ENCODE measurements around the gene ABCD3.

The ABCD3 gene

GRCh38 chr1:94456736-94457135 lies 38.5 kb downstream of the ABCD3 start:
- Histone ChIP-seq H2BK12ac (ENCODE audit: low read length) (no peak overlapping the region), H4K12ac (ENCODE audit: low read depth, low read length) (no peak overlapping the region), H3K14ac (ENCODE audit: low read length) (no peak overlapping the region), H2AK5ac (ENCODE audit: low read length) (no peak overlapping the region), H2BK5ac (ENCODE audit: low read depth, low read length, poor library complexity) (no peak overlapping the region), H3K4ac (ENCODE audit: low read depth, low read length) (no peak overlapping the region), H4K91ac (ENCODE audit: low read depth, low read length) (no peak overlapping the region), H3K27ac (ENCODE audit: low read depth, low read length) (no peak overlapping the region), H3K23ac (ENCODE audit: low read length) (no peak overlapping the region), H3K4me2 (ENCODE audit: low read length) (no peak overlapping the region), H2AFZ (ENCODE audit: insufficient read depth, low read length, poor library complexity) (no peak overlapping the region), H3K79me1 (ENCODE audit: low read length) (no peaks in the 10 kb centered on the region), H3K4me3 (ENCODE audit: low read depth, low read length) (no peak overlapping the region), H2BK120ac (ENCODE audit: insufficient read depth, low read length, poor library complexity) (no peak overlapping the region), H3K18ac (ENCODE audit: low read length) (no peak overlapping the region), H3K79me2 (ENCODE audit: control insufficient read depth, insufficient read depth, low read length, poor library complexity) (no peaks in the 10 kb centered on the region), H3K9me3 (ENCODE audit: insufficient read depth, low read depth, low read length) (no peaks in the 10 kb centered on the region), H4K8ac (ENCODE audit: low read depth, low read length) (no peak overlapping the region), H3K27me3 (ENCODE audit: insufficient read depth, low read length) (no peaks in the 10 kb centered on the region), H3K4me1 (ENCODE audit: control insufficient read depth in 1 of 2, insufficient read depth in 2 of 2, low read length in 2 of 2) (no peaks in the 10 kb centered on the region), H3K36me3 (ENCODE audit: control insufficient read depth in 1 of 2, insufficient read depth in 2 of 2, low read length in 2 of 2) (no peaks in the 10 kb centered on the region), H3K9ac (ENCODE audit: low read length) (no peak overlapping the region)
- no peak for DNase-seq
- WGBS (ENCODE audit: extremely low coverage, insufficient coverage, insufficient read length): no CpG with 5 or more reads among the region's 2 CpGs

DNA sequence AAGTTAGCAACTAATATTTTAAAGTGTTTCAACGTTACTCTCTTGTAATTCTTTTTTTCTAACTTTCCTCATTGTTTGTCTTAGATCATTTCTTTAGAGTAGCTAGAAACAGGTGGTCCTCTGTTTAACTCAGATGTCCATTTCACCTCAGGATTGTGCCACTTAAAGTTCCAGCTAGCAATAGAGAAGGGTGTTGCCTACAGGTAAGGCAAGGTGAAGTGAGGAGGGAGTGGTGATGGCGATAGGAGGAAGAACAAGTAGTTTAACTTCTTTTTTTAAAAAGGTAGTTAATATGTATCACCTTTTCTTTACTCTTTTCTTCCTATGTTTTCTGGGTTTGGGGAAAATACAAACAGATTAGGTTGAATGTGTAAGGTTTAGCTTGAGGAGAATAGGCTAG lies 44.4 kb downstream of the ABCD3 start:
- Histone ChIP-seq H3K27ac (ENCODE audit: low read depth, low read length) (no peak overlapping the region), H2BK120ac (ENCODE audit: insufficient read depth, low read length, poor library complexity) (no peak overlapping the region), H2BK12ac (ENCODE audit: low read length) (no peak overlapping the region), H2BK5ac (ENCODE audit: low read depth, low read length, poor library complexity) (no peak overlapping the region), H3K4me3 (ENCODE audit: low read depth, low read length) (no peak overlapping the region), H3K18ac (ENCODE audit: low read length) (no peak overlapping the region), H3K4ac (ENCODE audit: low read depth, low read length) (no peak overlapping the region), H3K79me2 (ENCODE audit: control insufficient read depth, insufficient read depth, low read length, poor library complexity) (no peaks in the 10 kb centered on the region), H3K79me1 (ENCODE audit: low read length) (no peaks in the 10 kb centered on the region), H3K4me1 (ENCODE audit: control insufficient read depth in 1 of 2, insufficient read depth in 2 of 2, low read length in 2 of 2) (no peaks in the 10 kb centered on the region), H3K9me3 (ENCODE audit: insufficient read depth, low read depth, low read length) (no peaks in the 10 kb centered on the region), H4K91ac (ENCODE audit: low read depth, low read length) (no peak overlapping the region), H3K36me3 (ENCODE audit: control insufficient read depth in 1 of 2, insufficient read depth in 2 of 2, low read length in 2 of 2) (peaks cover 3% of the 10 kb centered on the region in 2 experiments), H3K9ac (ENCODE audit: low read length) (no peak overlapping the region), H3K27me3 (ENCODE audit: insufficient read depth, low read length) (no peaks in the 10 kb centered on the region), H2AFZ (ENCODE audit: insufficient read depth, low read length, poor library complexity) (no peak overlapping the region), H3K23ac (ENCODE audit: low read length) (no peak overlapping the region), H2AK5ac (ENCODE audit: low read length) (no peak overlapping the region), H3K14ac (ENCODE audit: low read length) (no peak overlapping the region), H4K8ac (ENCODE audit: low read depth, low read length) (no peak overlapping the region), H3K4me2 (ENCODE audit: low read length) (no peak overlapping the region), H4K12ac (ENCODE audit: low read depth, low read length) (no peak overlapping the region)
- no CpG with 5 or more reads among the region's 2 CpGs for WGBS (ENCODE audit: extremely low coverage, insufficient coverage, insufficient read length)
- no peak for DNase-seq

GRCh38 chr1:94463056-94463764 lies 45.0 kb downstream of the ABCD3 start:
- no peak overlapping the region for H3K27ac ChIP-seq (ENCODE audit: low read depth, low read length)
- H3K4me3 ChIP-seq (ENCODE audit: low read depth, low read length): no peak overlapping the region
- no peak overlapping the region for H2BK5ac ChIP-seq (ENCODE audit: low read depth, low read length, poor library complexity)
- H3K14ac ChIP-seq (ENCODE audit: low read length): no peak overlapping the region
- H3K79me1 ChIP-seq (ENCODE audit: low read length): no peaks in the 10 kb centered on the region
- WGBS (ENCODE audit: extremely low coverage, insufficient coverage, insufficient read length): no CpG with 5 or more reads among the region's 3 CpGs
- H3K4me2 ChIP-seq (ENCODE audit: low read length): no peak overlapping the region
- no peak overlapping the region for H3K9ac ChIP-seq (ENCODE audit: low read length)
- no peak overlapping the region for H3K18ac ChIP-seq (ENCODE audit: low read length)
- no peak overlapping the region for H2BK12ac ChIP-seq (ENCODE audit: low read length)
- peaks cover 3% of the 10 kb centered on the region in 2 experiments for H3K36me3 ChIP-seq (ENCODE audit: control insufficient read depth in 1 of 2, insufficient read depth in 2 of 2, low read length in 2 of 2)
- no peak overlapping the region for H2AFZ ChIP-seq (ENCODE audit: insufficient read depth, low read length, poor library complexity)
- H2AK5ac ChIP-seq (ENCODE audit: low read length): no peak overlapping the region
- no peak overlapping the region for H4K8ac ChIP-seq (ENCODE audit: low read depth, low read length)
- no peak overlapping the region for H4K12ac ChIP-seq (ENCODE audit: low read depth, low read length)
- no peak for DNase-seq
- H3K27me3 ChIP-seq (ENCODE audit: insufficient read depth, low read length): no peaks in the 10 kb centered on the region
- H4K91ac ChIP-seq (ENCODE audit: low read depth, low read length): no peak overlapping the region
- H3K4me1 ChIP-seq (ENCODE audit: control insufficient read depth in 1 of 2, insufficient read depth in 2 of 2, low read length in 2 of 2): no peaks in the 10 kb centered on the region
- H3K4ac ChIP-seq (ENCODE audit: low read depth, low read length): no peak overlapping the region
- H3K23ac ChIP-seq (ENCODE audit: low read length): no peak overlapping the region
- H3K9me3 ChIP-seq (ENCODE audit: insufficient read depth, low read depth, low read length): no peaks in the 10 kb centered on the region
- H2BK120ac ChIP-seq (ENCODE audit: insufficient read depth, low read length, poor library complexity): no peak overlapping the region
- H3K79me2 ChIP-seq (ENCODE audit: control insufficient read depth, insufficient read depth, low read length, poor library complexity): no peaks in the 10 kb centered on the region

DNA sequence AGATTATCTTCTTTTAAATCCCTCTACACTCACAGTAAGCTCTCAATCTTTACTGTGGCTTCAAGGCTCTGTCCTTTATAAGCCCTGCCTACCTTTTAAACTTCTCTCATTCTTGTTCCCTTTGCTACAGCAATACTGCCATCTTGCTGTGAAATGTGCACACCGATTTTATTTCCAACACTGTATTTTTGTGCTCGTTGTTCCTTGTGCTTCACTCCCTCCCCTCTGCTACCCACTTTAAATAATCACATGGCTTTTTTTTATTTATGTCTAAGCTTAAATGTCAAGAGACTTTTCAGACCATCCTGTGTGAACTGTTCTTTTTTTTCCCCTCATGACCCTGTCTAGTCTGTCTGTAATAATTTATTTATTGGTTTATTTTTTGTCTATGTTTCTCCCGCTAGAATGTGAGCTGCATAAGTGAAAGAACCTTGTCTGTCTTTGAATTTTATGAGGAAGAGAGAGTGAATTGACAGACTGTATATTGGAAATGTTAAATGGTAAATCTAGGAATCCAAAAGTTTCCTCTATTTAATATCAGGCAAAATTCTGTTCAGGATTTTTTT lies 45.7 kb downstream of the ABCD3 start:
- Histone ChIP-seq H3K18ac (ENCODE audit: low read length) (no peak overlapping the region), H3K27me3 (ENCODE audit: insufficient read depth, low read length) (no peaks in the 10 kb centered on the region), H4K8ac (ENCODE audit: low read depth, low read length) (no peak overlapping the region), H3K9me3 (ENCODE audit: insufficient read depth, low read depth, low read length) (no peaks in the 10 kb centered on the region), H3K23ac (ENCODE audit: low read length) (no peak overlapping the region), H3K4me1 (ENCODE audit: control insufficient read depth in 1 of 2, insufficient read depth in 2 of 2, low read length in 2 of 2) (no peaks in the 10 kb centered on the region), H4K12ac (ENCODE audit: low read depth, low read length) (no peak overlapping the region), H2AK5ac (ENCODE audit: low read length) (no peak overlapping the region), H3K36me3 (ENCODE audit: control insufficient read depth in 1 of 2, insufficient read depth in 2 of 2, low read length in 2 of 2) (peaks cover 3% of the 10 kb centered on the region in 2 experiments), H3K4me3 (ENCODE audit: low read depth, low read length) (no peak overlapping the region), H2BK120ac (ENCODE audit: insufficient read depth, low read length, poor library complexity) (no peak overlapping the region), H3K9ac (ENCODE audit: low read length) (no peak overlapping the region), H2BK12ac (ENCODE audit: low read length) (no peak overlapping the region), H3K14ac (ENCODE audit: low read length) (no peak overlapping the region), H3K79me1 (ENCODE audit: low read length) (no peaks in the 10 kb centered on the region), H2AFZ (ENCODE audit: insufficient read depth, low read length, poor library complexity) (no peak overlapping the region), H4K91ac (ENCODE audit: low read depth, low read length) (no peak overlapping the region), H3K4ac (ENCODE audit: low read depth, low read length) (no peak overlapping the region), H3K27ac (ENCODE audit: low read depth, low read length) (no peak overlapping the region), H3K79me2 (ENCODE audit: control insufficient read depth, insufficient read depth, low read length, poor library complexity) (no peaks in the 10 kb centered on the region), H2BK5ac (ENCODE audit: low read depth, low read length, poor library complexity) (no peak overlapping the region), H3K4me2 (ENCODE audit: low read length) (no peak overlapping the region)
- DNase-seq: peak; percentile 27 to 76
- no CpG with 5 or more reads among the region's 3 CpGs for WGBS (ENCODE audit: extremely low coverage, insufficient coverage, insufficient read length)

Data from trophoblast cell (in vitro differentiated cells and primary cell).